ENCODE data around the gene PSMD9.

DNA sequence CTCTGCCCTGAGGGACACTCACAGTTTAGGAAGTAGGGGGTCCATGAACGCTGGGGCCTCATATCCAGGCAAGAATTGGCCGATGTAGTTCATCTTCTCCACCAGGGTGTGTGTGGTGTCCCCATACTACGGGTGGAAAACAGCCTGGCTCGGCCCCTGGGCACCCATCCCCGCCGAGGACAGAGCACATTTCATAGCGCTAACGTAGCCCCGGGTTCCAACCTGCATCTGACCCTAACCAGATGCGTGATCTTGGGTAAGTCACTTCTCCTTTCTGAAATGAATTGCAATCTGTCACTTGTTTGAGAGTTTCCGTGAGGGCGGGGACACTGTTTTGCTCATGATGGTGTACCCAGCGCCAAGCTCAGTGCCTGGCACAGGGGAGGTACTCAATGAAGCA is 38.9 kb upstream of the PSMD9 start:
- TF ChIP-seq, protein P1, sequence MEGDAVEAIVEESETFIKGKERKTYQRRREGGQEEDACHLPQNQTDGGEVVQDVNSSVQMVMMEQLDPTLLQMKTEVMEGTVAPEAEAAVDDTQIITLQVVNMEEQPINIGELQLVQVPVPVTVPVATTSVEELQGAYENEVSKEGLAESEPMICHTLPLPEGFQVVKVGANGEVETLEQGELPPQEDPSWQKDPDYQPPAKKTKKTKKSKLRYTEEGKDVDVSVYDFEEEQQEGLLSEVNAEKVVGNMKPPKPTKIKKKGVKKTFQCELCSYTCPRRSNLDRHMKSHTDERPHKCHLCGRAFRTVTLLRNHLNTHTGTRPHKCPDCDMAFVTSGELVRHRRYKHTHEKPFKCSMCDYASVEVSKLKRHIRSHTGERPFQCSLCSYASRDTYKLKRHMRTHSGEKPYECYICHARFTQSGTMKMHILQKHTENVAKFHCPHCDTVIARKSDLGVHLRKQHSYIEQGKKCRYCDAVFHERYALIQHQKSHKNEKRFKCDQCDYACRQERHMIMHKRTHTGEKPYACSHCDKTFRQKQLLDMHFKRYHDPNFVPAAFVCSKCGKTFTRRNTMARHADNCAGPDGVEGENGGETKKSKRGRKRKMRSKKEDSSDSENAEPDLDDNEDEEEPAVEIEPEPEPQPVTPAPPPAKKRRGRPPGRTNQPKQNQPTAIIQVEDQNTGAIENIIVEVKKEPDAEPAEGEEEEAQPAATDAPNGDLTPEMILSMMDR (IDR thresholded peaks at IDR 0.05) = no peak
- no peak for TF ChIP-seq POLR2A (IDR thresholded peaks at IDR 0.05)

Measured in uterus (tissue), 2 donors.